H1 (cell line): ENCODE measurements around the gene BROX. TPM values are rescaled to one million over a fixed set of nuclear protein-coding genes. Genes with fewer than 3 reads are reported as not detected.

Experiments used
- CTCF ChIA-PET: fragments of 300-600 bp; sonication (Branson Sonifier 250); formaldehyde crosslinking; loops from one replicate; lab custom pipeline; 2021; ENCODE audit not compliant: partially characterized antibody; lab: Charles Lee
- POLR2A ChIA-PET: fragments of 300-600 bp; sonication (Branson Sonifier 250); formaldehyde crosslinking; loops from one replicate; lab custom pipeline; 2021; ENCODE audit warnings: inconsistent platforms; ENCODE audit not compliant: partially characterized antibody; lab: Charles Lee
- DNase-seq, 2 experiments: peaks; one replicate each; pipeline versions ENCODE4 v3.0.0 to v3.0.0-alpha.2; 2010 to 2022; ENCODE audit warnings: low spot score in 2 of 2, low read depth in 1 of 2, mixed read lengths in 1 of 2
- FAIRE-seq: peaks from 2 replicates; lab custom pipeline; 2011; peaks lifted over from hg19 to GRCh38; lab: Jason Lieb, UNC
- H2AFZ ChIP-seq: 2 replicates; pipeline ENCODE4 v1.8.1; 2012; ENCODE audit warnings: low read length, inconsistent platforms
- H2AK5ac ChIP-seq: 2 replicates; pipeline ENCODE4 v1.6.1; 2013; ENCODE audit warnings: low read depth, low read length
- H2BK120ac ChIP-seq: replicated peaks from 2 replicates; pipeline ENCODE3; 2013; ENCODE audit warnings: low read depth, low read length, inconsistent platforms
- H2BK12ac ChIP-seq: 2 replicates; pipeline ENCODE4 v1.6.1; 2013; ENCODE audit warnings: low read depth, low read length
- H2BK15ac ChIP-seq: 2 replicates; pipeline ENCODE4 v1.6.1; 2013; ENCODE audit warnings: low read length
- H2BK20ac ChIP-seq: 2 replicates; pipeline ENCODE4 v1.6.1; 2013; ENCODE audit warnings: low read length
- H2BK5ac ChIP-seq: 2 replicates; pipeline ENCODE4 v1.6.1; 2013; ENCODE audit warnings: low read depth, low read length
- H3K14ac ChIP-seq: 2 replicates; pipeline ENCODE4 v1.6.1; 2013; ENCODE audit warnings: inconsistent platforms; ENCODE audit not compliant: insufficient read length
- H3K18ac ChIP-seq: 2 replicates; pipeline ENCODE4 v1.6.1; 2013; ENCODE audit warnings: low read length; ENCODE audit errors: extremely low read depth
- H3K23ac ChIP-seq: 2 replicates; pipeline ENCODE4 v1.6.1; 2013; ENCODE audit warnings: inconsistent platforms; ENCODE audit not compliant: insufficient read length
- H3K23me2 ChIP-seq: 2 replicates; pipeline ENCODE4 v1.6.1; 2013; ENCODE audit warnings: low read depth, low read length
- H3K27ac ChIP-seq: 2 replicates; pipeline ENCODE4 v1.6.1; 2011; ENCODE audit warnings: low read depth, low read length, inconsistent platforms
- H3K27me3 ChIP-seq, 4 experiments: replicated peaks in 1 of 4; 1 replicate in 1 of 4; 2 replicates in 3 of 4; pipeline versions ENCODE4 v1.6.1 to v1.8.1; 2011 to 2013; ENCODE audit warnings: low read length in 3 of 4, mild to moderate bottlenecking in 3 of 4, inconsistent platforms in 2 of 4, mixed read lengths in 2 of 4, moderate library complexity in 1 of 4; ENCODE audit not compliant: control insufficient read depth in 3 of 4, insufficient read depth in 3 of 4; ENCODE audit errors: extremely low read depth in 1 of 4
- H3K36me3 ChIP-seq, 4 experiments: 2 replicates each; pipeline versions ENCODE4 v1.6.1 to v1.8.1; 2011 to 2013; ENCODE audit warnings: mild to moderate bottlenecking in 4 of 4, low read length in 3 of 4, moderate library complexity in 2 of 4, control low read depth in 1 of 4, inconsistent platforms in 1 of 4; ENCODE audit not compliant: insufficient read depth in 4 of 4, control insufficient read depth in 2 of 4
- H3K4ac ChIP-seq: replicated peaks from 2 replicates; pipeline ENCODE3; 2013; ENCODE audit warnings: low read length, low read depth, mixed read lengths, inconsistent platforms; ENCODE audit not compliant: insufficient read length
- H3K4me1 ChIP-seq, 4 experiments: replicated peaks in 1 of 4; 1 replicate in 1 of 4; 2 replicates in 3 of 4; pipeline versions ENCODE4 v1.6.1 to v1.8.1; 2011 to 2013; ENCODE audit warnings: low read length in 3 of 4, inconsistent platforms in 2 of 4, mixed read lengths in 1 of 4; ENCODE audit not compliant: insufficient read depth in 4 of 4, control insufficient read depth in 3 of 4
- H3K4me2 ChIP-seq, 2 experiments: 2 replicates each; pipeline versions ENCODE4 v1.6.1 to v1.8.1; 2011 to 2013; ENCODE audit warnings: low read depth in 2 of 2, low read length in 2 of 2, control low read depth in 1 of 2, inconsistent platforms in 1 of 2, mild to moderate bottlenecking in 1 of 2; ENCODE audit not compliant: insufficient read depth in 1 of 2
- H3K4me3 ChIP-seq, 4 experiments: fragments of 200-600, 300-600 bp in 1 of 4; sonication (generic), shearing (Covaris generic), sonication (Bioruptor Twin) in 1 of 4; 2 replicates each; pipeline versions ENCODE4 v1.5.1 to v1.8.1; 2011 to 2016; ENCODE audit warnings: low read length in 4 of 4, low read depth in 3 of 4, control low read depth in 2 of 4, inconsistent platforms in 2 of 4, mild to moderate bottlenecking in 2 of 4, mixed read lengths in 1 of 4, moderate library complexity in 1 of 4; ENCODE audit not compliant: insufficient read depth in 2 of 4; ENCODE audit errors: extremely low read depth in 1 of 4
- H3K56ac ChIP-seq: replicated peaks from 2 replicates; pipeline ENCODE3; 2013; ENCODE audit warnings: low read depth, mild to moderate bottlenecking, mixed read lengths, low read length, inconsistent platforms; ENCODE audit not compliant: insufficient read length
- H3K79me1 ChIP-seq: 2 replicates; pipeline ENCODE4 v1.6.1; 2013; ENCODE audit warnings: low read depth, low read length, control low read depth
- H3K79me2 ChIP-seq, 2 experiments: 2 replicates each; pipeline versions ENCODE4 v1.6.1 to v1.8.1; 2012 to 2013; ENCODE audit warnings: low read length in 2 of 2, mild to moderate bottlenecking in 2 of 2, inconsistent platforms in 1 of 2; ENCODE audit not compliant: insufficient read depth in 2 of 2, control insufficient read depth in 1 of 2
- H3K9ac ChIP-seq, 4 experiments: replicated peaks in 1 of 4; 1 replicate in 1 of 4; 2 replicates in 3 of 4; pipeline versions ENCODE4 v1.6.1 to v1.8.1; 2011 to 2013; ENCODE audit warnings: low read depth in 3 of 4, low read length in 3 of 4, control low read depth in 2 of 4, mild to moderate bottlenecking in 2 of 4, moderate library complexity in 2 of 4, inconsistent platforms in 1 of 4; ENCODE audit errors: extremely low read depth in 1 of 4
- H3K9me3 ChIP-seq, 2 experiments: 2 replicates each; pipeline versions ENCODE4 v1.6.1 to v1.8.1; 2012 to 2013; ENCODE audit warnings: mild to moderate bottlenecking in 2 of 2, moderate library complexity in 2 of 2, control low read depth in 1 of 2, inconsistent platforms in 1 of 2, low read depth in 1 of 2, low read length in 1 of 2, mixed read lengths in 1 of 2; ENCODE audit not compliant: insufficient read depth in 2 of 2
- H4K20me1 ChIP-seq, 2 experiments: replicated peaks in 1 of 2; 2 replicates each; pipeline versions ENCODE3 to v1.8.1; 2011 to 2013; ENCODE audit warnings: inconsistent platforms in 2 of 2, low read length in 2 of 2, mild to moderate bottlenecking in 1 of 2; ENCODE audit not compliant: insufficient read depth in 2 of 2, control insufficient read depth in 1 of 2
- H4K5ac ChIP-seq: 2 replicates; pipeline ENCODE4 v1.6.1; 2013; ENCODE audit warnings: low read length, low read depth, mixed read lengths, inconsistent platforms; ENCODE audit not compliant: insufficient read length
- H4K8ac ChIP-seq: 2 replicates; pipeline ENCODE4 v1.8.0; 2013; ENCODE audit warnings: mild to moderate bottlenecking, moderate library complexity, low read length, inconsistent platforms; ENCODE audit not compliant: insufficient read depth; ENCODE audit errors: extremely low read depth
- H4K91ac ChIP-seq: replicated peaks from 2 replicates; pipeline ENCODE3; 2013; ENCODE audit warnings: low read length, mixed read lengths, inconsistent platforms; ENCODE audit not compliant: insufficient read length
- BACH1 ChIP-seq: IDR thresholded peaks from 2 replicates; pipeline ENCODE4 v1.6.1; 2012; ENCODE audit warnings: low read length, improper control_type of control experiment
- CBX8 ChIP-seq: fragments of 300-800, 300-1000 bp; sonication (generic); IDR thresholded peaks from 2 replicates; pipeline ENCODE4 v1.7.1; 2016; ENCODE audit warnings: low read depth, low read length, borderline replicate concordance
- CHD1 ChIP-seq: IDR thresholded peaks from 2 replicates; pipeline ENCODE4 v1.6.1; 2012; ENCODE audit warnings: low read depth, low read length, improper control_type of control experiment
- EP300 ChIP-seq, 2 experiments: IDR thresholded peaks; 1 replicate in 1 of 2; 2 replicates in 1 of 2; pipeline ENCODE4 v1.6.1; 2011 to 2012; ENCODE audit warnings: low read depth in 2 of 2, low read length in 2 of 2, mild to moderate bottlenecking in 2 of 2, borderline replicate concordance in 1 of 2, inconsistent platforms in 1 of 2, moderate library complexity in 1 of 2
- FOSL1 ChIP-seq: IDR thresholded peaks from 2 replicates; pipeline ENCODE4 v1.6.1; 2011; ENCODE audit warnings: mild to moderate bottlenecking, low read depth, low read length, moderate library complexity; ENCODE audit not compliant: insufficient read depth
- JUN ChIP-seq: IDR thresholded peaks from 2 replicates; pipeline ENCODE4 v1.6.1; 2011; ENCODE audit warnings: low read depth, mild to moderate bottlenecking, improper control_type of control experiment, low read length
- JUND ChIP-seq: IDR thresholded peaks from 2 replicates; pipeline ENCODE4 v1.6.1; 2011; ENCODE audit warnings: mild to moderate bottlenecking, improper control_type of control experiment, low read length
- RAD21 ChIP-seq, 2 experiments: IDR thresholded peaks in 1 of 2; conservative IDR thresholded peaks in 1 of 2; 2 replicates each; pipeline ENCODE4 v1.6.1; 2011; ENCODE audit warnings: low read depth in 2 of 2, low read length in 2 of 2, improper control_type of control experiment in 1 of 2, inconsistent platforms in 1 of 2, mild to moderate bottlenecking in 1 of 2, moderate library complexity in 1 of 2
- SIN3A ChIP-seq, 2 experiments: IDR thresholded peaks in 1 of 2; conservative IDR thresholded peaks in 1 of 2; 2 replicates each; pipeline ENCODE4 v1.6.1; 2011 to 2012; ENCODE audit warnings: low read length in 2 of 2, improper control_type of control experiment in 1 of 2, low read depth in 1 of 2, mild to moderate bottlenecking in 1 of 2
- SIX5 ChIP-seq: IDR thresholded peaks from 2 replicates; pipeline ENCODE4 v1.6.1; 2011; ENCODE audit warnings: mild to moderate bottlenecking, low read depth, low read length
- SP1 ChIP-seq: IDR thresholded peaks from 2 replicates; pipeline ENCODE4 v1.6.1; 2011; ENCODE audit warnings: low read depth, low read length
- SRF ChIP-seq: IDR thresholded peaks from 2 replicates; pipeline ENCODE4 v1.6.1; 2011; ENCODE audit warnings: mild to moderate bottlenecking, low read depth, low read length, moderate library complexity
- SUZ12 ChIP-seq: fragments of 200-600 bp; sonication (generic); IDR thresholded peaks from 2 replicates; pipeline ENCODE4 v1.6.1; 2012; ENCODE audit warnings: mild to moderate bottlenecking, inconsistent platforms, low read length, moderate library complexity, mixed read lengths
- WGBS, 2 experiments: shearing (Covaris generic) in 1 of 2; methylation state at CpG; one replicate each; pipeline versions ENCODE4 v1.1.6 to v1.1.7; 2013 to 2015; ENCODE audit warnings: low lambda C conversion rate in 2 of 2, mixed read lengths in 2 of 2, inconsistent platforms in 1 of 2, low coverage in 1 of 2, missing lambda C conversion rate in 1 of 2; ENCODE audit not compliant: insufficient replicate concordance in 2 of 2, insufficient coverage in 1 of 2, insufficient read length in 1 of 2; ENCODE audit errors: extremely low coverage in 1 of 2, missing lambda C conversion rate in 1 of 2; 5-methylcytosine and 5-hydroxymethylcytosine counted together
- polyA plus RNA-seq, 7 experiments: library from polyadenylated mRNA; depleted of rRNA in 3 of 7; stranded (reverse) in 5 of 7; unstranded in 2 of 7; fragments of >200 nt in 5 of 7; fragments of 200-250 nt in 2 of 7; gene quantifications; 1 replicate in 5 of 7; 2 replicates in 1 of 7; 4 replicates in 1 of 7; pipeline versions ENCODE4 v1.2.1 to v1.2.3, GENCODE V29; 2011 to 2013; ENCODE audit warnings: missing spikeins in 2 of 7, mixed read lengths in 2 of 7
- total RNA-seq: library from RNA; stranded (reverse); fragmentation: NEBNext Ultra II Directional; extraction: Animal tissue kit (Norgen Biotek cat#: 25700); gene quantifications from 2 replicates; pipeline ENCODE4 v1.2.1, GENCODE V29; 2021
- TF ChIP-seq, protein P1 (sequence below): IDR thresholded peaks from 2 replicates; pipeline ENCODE4 v1.6.1; 2012; ENCODE audit warnings: inconsistent platforms

BROX gene
- total and polyA plus RNA-seq, 2 of the 8 experiments (the other 6 are each of a cell fraction or from before 2014, with no cell fraction given) = 3.8 to 26.7 TPM

DNA sequence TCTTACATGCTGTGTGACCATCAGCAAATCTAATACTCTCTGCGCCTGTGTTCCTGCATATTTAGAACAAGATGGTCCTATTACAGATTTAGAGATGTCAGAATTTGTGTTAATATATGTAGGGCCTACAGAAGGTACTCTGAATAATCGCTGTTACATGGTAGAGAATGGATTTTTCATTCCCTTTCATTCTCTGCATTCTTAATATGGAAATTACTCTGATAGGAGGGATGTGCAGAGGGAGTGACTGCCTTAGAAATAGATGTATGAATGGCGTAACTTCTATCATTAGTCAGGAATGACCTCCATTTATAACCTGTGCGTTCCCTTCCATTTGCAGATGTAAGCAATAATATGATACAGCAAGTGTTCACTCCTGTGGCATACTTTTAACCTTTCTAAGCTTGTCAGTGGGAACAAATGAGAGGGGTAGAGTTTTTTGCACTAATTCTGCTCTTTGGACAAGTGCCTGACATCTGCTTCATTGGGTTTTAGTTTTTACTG is 48.9 kb upstream of the BROX start:
- H3K4ac ChIP-seq = no peak overlapping the region
- no peak overlapping the region for H4K5ac ChIP-seq
- no peak overlapping the region for H3K4me3 ChIP-seq
- CTCF ChIA-PET = no interaction called here
- no peak overlapping the region for H4K8ac ChIP-seq
- FAIRE-seq (no peak), DNase-seq (no peak)
- no peaks in the 10 kb centered on the region for H3K27me3 ChIP-seq
- no peak overlapping the region for H3K9ac ChIP-seq
- H3K27ac ChIP-seq = no peak overlapping the region
- no peak overlapping the region for H3K18ac ChIP-seq
- H3K14ac ChIP-seq = no peak overlapping the region
- H3K4me1 ChIP-seq = no peaks in the 10 kb centered on the region
- peaks cover 0 to 2% of the 10 kb centered on the region in 2 experiments for H4K20me1 ChIP-seq
- H3K23me2 ChIP-seq = no peaks in the 10 kb centered on the region
- no peak overlapping the region for H2BK12ac ChIP-seq
- no peaks in the 10 kb centered on the region for H3K79me1 ChIP-seq
- H2BK5ac ChIP-seq = no peak overlapping the region
- no peak overlapping the region for H4K91ac ChIP-seq
- no peak overlapping the region for H2BK15ac ChIP-seq
- no peak overlapping the region for H2AFZ ChIP-seq
- no peak overlapping the region for H2BK20ac ChIP-seq
- WGBS, 2 experiments = 93% methylated on average over 4 of the region's 4 CpGs; no CpG with 5 or more reads in 1 of the 2 experiments
- peaks cover 18 to 92% (median 63%) of the 10 kb centered on the region in 4 experiments for H3K36me3 ChIP-seq
- POLR2A ChIA-PET = interaction anchor here (0.6 kb wide), 1 partner anchor 368 kb away, joined by 3 read pairs; no protein-coding TSS in a partner anchor
- H3K23ac ChIP-seq = no peak overlapping the region
- no peaks in the 10 kb centered on the region for H3K9me3 ChIP-seq
- no peak overlapping the region for H3K4me2 ChIP-seq
- H3K79me2 ChIP-seq = no peaks in the 10 kb centered on the region
- H3K56ac ChIP-seq = no peak overlapping the region
- no peak overlapping the region for H2AK5ac ChIP-seq
- no peak overlapping the region for H2BK120ac ChIP-seq
- no peak for TF ChIP-seq CBX8
- TF ChIP-seq SP1 = no peak
- no peak for TF ChIP-seq RAD21 (IDR thresholded peaks at IDR 0.05 in 1 of 2, conservative IDR thresholded peaks at IDR 0.05 in 1 of 2; ENCODE audit: low read depth in 2 of 2, low read length in 2 of 2)
- TF ChIP-seq FOSL1 = no peak
- TF ChIP-seq CHD1 = no peak
- no peak for TF ChIP-seq JUND
- TF ChIP-seq EP300 (IDR thresholded peaks at IDR 0.05; ENCODE audit: borderline replicate concordance in 1 of 2, low read depth in 2 of 2, low read length in 2 of 2) = no peak
- TF ChIP-seq JUN = no peak
- no peak for TF ChIP-seq SUZ12
- no peak for TF ChIP-seq SRF
- TF ChIP-seq, protein P1, sequence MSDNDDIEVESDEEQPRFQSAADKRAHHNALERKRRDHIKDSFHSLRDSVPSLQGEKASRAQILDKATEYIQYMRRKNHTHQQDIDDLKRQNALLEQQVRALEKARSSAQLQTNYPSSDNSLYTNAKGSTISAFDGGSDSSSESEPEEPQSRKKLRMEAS = no peak
- no peak for TF ChIP-seq BACH1
- no peak for TF ChIP-seq SIX5
- TF ChIP-seq SIN3A (conservative IDR thresholded peaks at IDR 0.05 in 1 of 2, IDR thresholded peaks at IDR 0.05 in 1 of 2; ENCODE audit: low read depth in 1 of 2, low read length in 2 of 2) = no peak
